Left ventricle myocardium superior (tissue), 1 donor: Measurements from ENCODE around the gene IL22RA2. TPM values are rescaled to one million over a fixed set of nuclear protein-coding genes. Genes with fewer than 3 reads are reported as not detected.
"Not testable (repeated sequence)": the region's sequence is repeated elsewhere in the genome, so short reads cannot be mapped to it uniquely, and the experiment has no call there.

Experiments
- ATAC-seq: fragments of 200-7000 bp; cut with Tn5 transposase; one replicate; pipeline ENCODE4 v1.9.1; 2020; ENCODE audit warnings: mild to moderate bottlenecking, moderate library complexity
- DNase-seq: peaks from one replicate; pipeline ENCODE4 v3.0.0-alpha.2; 2020
- intact Hi-C: fragments of 100-400 bp; cut with micrococcal nuclease; formaldehyde crosslinking; loops from one replicate; pipeline ENCODE4 v1.11.0; 2022
- total RNA-seq: library from RNA; stranded (reverse); fragmentation: NEBNext Ultra II Directional; extraction: Animal tissue kit (Norgen Biotek cat#: 25700); gene quantifications from one replicate; pipeline ENCODE4 v1.2.1, GENCODE V29; 2021
- donor health status: DM: no; HTN: yes; CAD: no; lungs with severe emphysema.

IL22RA2 gene
- total RNA-seq, 1 donor from 2014 or later: not detected

GRCh38 chr6:137147195-137147594 lies 26.2 kb downstream of the IL22RA2 start:
- ATAC-seq (no peak), DNase-seq (no peak)
- intact Hi-C loops: no loop called here

- intact Hi-C loops: no loop called here
- DNase-seq: no peak
- no peak for ATAC-seq
Measured at GRCh38 chr6:137146206-137146605, 27.2 kb downstream of the IL22RA2 start.

- DNase-seq (no peak), ATAC-seq (no peak)
- intact Hi-C loops: no loop called here
Measured at GRCh38 chr6:137145421-137145820, 28.0 kb downstream of the IL22RA2 start.

- no peak for ATAC-seq
- intact Hi-C loops: no loop called here
- no peak for DNase-seq
Measured at GRCh38 chr6:137136065-137136464, 37.4 kb downstream of the IL22RA2 start.

- ATAC-seq (no peak), DNase-seq (no peak)
- intact Hi-C loops: no loop called here
Measured at GRCh38 chr6:137134483-137134882, 39.0 kb downstream of the IL22RA2 start.

GRCh38 chr6:137133122-137133521 lies 40.3 kb downstream of the IL22RA2 start:
- intact Hi-C loops: no loop called here
- no peak for DNase-seq
- no peak for ATAC-seq

GRCh38 chr6:137126875-137127485 lies 46.5 kb downstream of the IL22RA2 start:
- intact Hi-C loops: no loop called here
- ATAC-seq (peak; percentile 77), DNase-seq (no peak)

- intact Hi-C loops: no loop called here
- ATAC-seq (no peak), DNase-seq (no peak)
Measured at GRCh38 chr6:137123078-137123477, 50.4 kb downstream of the IL22RA2 start.

- DNase-seq (no peak), ATAC-seq (no peak)
- intact Hi-C loops: no loop called here
Measured at GRCh38 chr6:137122612-137123011, 50.8 kb downstream of the IL22RA2 start.

GRCh38 chr6:137121401-137121997 lies 51.9 kb downstream of the IL22RA2 start:
- intact Hi-C loops: no loop called here
- ATAC-seq: no peak
- no peak for DNase-seq

- no peak for ATAC-seq
- intact Hi-C loops: no loop called here
- DNase-seq: no peak
Measured at GRCh38 chr6:137120748-137121147, 52.7 kb downstream of the IL22RA2 start.

- intact Hi-C loops: no loop called here
- no peak for DNase-seq
- ATAC-seq: peak; percentile 95
Measured at GRCh38 chr6:137119196-137120104, 54.0 kb downstream of the IL22RA2 start.

- DNase-seq (no peak), ATAC-seq (no peak)
- intact Hi-C loops: no loop called here
Measured at GRCh38 chr6:137117581-137117980, 55.9 kb downstream of the IL22RA2 start.

- ATAC-seq (no peak), DNase-seq (no peak)
- intact Hi-C loops: no loop called here
Measured at GRCh38 chr6:137116807-137117206, 56.6 kb downstream of the IL22RA2 start.

GRCh38 chr6:137115658-137116057 lies 57.8 kb downstream of the IL22RA2 start:
- intact Hi-C loops: no loop called here
- no peak for ATAC-seq
- DNase-seq: no peak

- DNase-seq (no peak), ATAC-seq (no peak)
- intact Hi-C loops: no loop called here
Measured at GRCh38 chr6:137112067-137112355, 61.4 kb downstream of the IL22RA2 start.

GRCh38 chr6:137111296-137112066 lies 62.0 kb downstream of the IL22RA2 start:
- DNase-seq (no peak), ATAC-seq (no peak)
- intact Hi-C loops: no loop called here

- no peak for ATAC-seq
- no peak for DNase-seq
- intact Hi-C loops: no loop called here
Measured at GRCh38 chr6:137107767-137108105, 65.7 kb downstream of the IL22RA2 start.

- intact Hi-C loops, DNase-seq, ATAC-seq: not testable (repeated sequence)
Measured at GRCh38 chr6:137107047-137107766, 66.2 kb downstream of the IL22RA2 start.
